IPS-18a (cell line): ENCODE results near the gene ATF5.

Source experiments
- H3K27ac ChIP-seq: one replicate; pipeline ENCODE4 v1.5.1; 2013; ENCODE audit warnings: low read length
- H3K27me3 ChIP-seq: one replicate; pipeline ENCODE4 v1.6.1; 2013; ENCODE audit warnings: mild to moderate bottlenecking, low read length; ENCODE audit not compliant: control insufficient read depth, insufficient read depth
- H3K36me3 ChIP-seq: one replicate; pipeline ENCODE4 v1.6.1; 2013; ENCODE audit warnings: low read depth, low read length; ENCODE audit not compliant: control insufficient read depth
- H3K4me1 ChIP-seq: one replicate; pipeline ENCODE4 v1.6.1; 2013; ENCODE audit warnings: low read depth, low read length; ENCODE audit not compliant: control insufficient read depth
- H3K4me3 ChIP-seq: one replicate; pipeline ENCODE4 v1.5.1; 2013; ENCODE audit warnings: low read length
- H3K9ac ChIP-seq: one replicate; pipeline ENCODE4 v1.6.1; 2013; ENCODE audit warnings: mild to moderate bottlenecking, low read length, moderate library complexity
- H3K9me3 ChIP-seq: one replicate; pipeline ENCODE4 v1.6.1; 2013; ENCODE audit warnings: low read depth, low read length; ENCODE audit not compliant: control insufficient read depth

The ATF5 gene

GRCh38 chr19:49972841-49973240 is 43.8 kb downstream of the ATF5 start:
- no peak overlapping the region for H3K4me3 ChIP-seq
- H3K4me1 ChIP-seq = no peaks in the 10 kb centered on the region
- H3K36me3 ChIP-seq = no peaks in the 10 kb centered on the region
- H3K27ac ChIP-seq = no peak overlapping the region
- H3K9me3 ChIP-seq = no peaks in the 10 kb centered on the region
- H3K9ac ChIP-seq = no peak overlapping the region
- H3K27me3 ChIP-seq = no peaks in the 10 kb centered on the region

GRCh38 chr19:49973987-49974386 is 45.0 kb downstream of the ATF5 start:
- Histone ChIP-seq H3K9ac (no peak overlapping the region), H3K36me3 (no peaks in the 10 kb centered on the region), H3K4me3 (no peak overlapping the region), H3K27me3 (no peaks in the 10 kb centered on the region), H3K4me1 (no peaks in the 10 kb centered on the region), H3K27ac (no peak overlapping the region), H3K9me3 (no peaks in the 10 kb centered on the region)

GRCh38 chr19:49975051-49975450 is 46.0 kb downstream of the ATF5 start:
- no peak overlapping the region for H3K9ac ChIP-seq
- H3K4me1 ChIP-seq = no peaks in the 10 kb centered on the region
- no peaks in the 10 kb centered on the region for H3K36me3 ChIP-seq
- H3K27me3 ChIP-seq = no peaks in the 10 kb centered on the region
- no peak overlapping the region for H3K4me3 ChIP-seq
- no peak overlapping the region for H3K27ac ChIP-seq
- H3K9me3 ChIP-seq = no peaks in the 10 kb centered on the region

GRCh38 chr19:49976496-49976895 is 47.5 kb downstream of the ATF5 start:
- Histone ChIP-seq H3K4me3 (no peak overlapping the region), H3K4me1 (no peaks in the 10 kb centered on the region), H3K9ac (no peak overlapping the region), H3K27me3 (no peaks in the 10 kb centered on the region), H3K9me3 (no peaks in the 10 kb centered on the region), H3K36me3 (no peaks in the 10 kb centered on the region), H3K27ac (no peak overlapping the region)

- H3K9me3 ChIP-seq = no peaks in the 10 kb centered on the region
- H3K4me1 ChIP-seq = no peaks in the 10 kb centered on the region
- H3K4me3 ChIP-seq = no peak overlapping the region
- no peaks in the 10 kb centered on the region for H3K36me3 ChIP-seq
- no peak overlapping the region for H3K27ac ChIP-seq
- no peaks in the 10 kb centered on the region for H3K27me3 ChIP-seq
- no peak overlapping the region for H3K9ac ChIP-seq
Measured at GRCh38 chr19:49977076-49977475, 48.1 kb downstream of the ATF5 start.

DNA sequence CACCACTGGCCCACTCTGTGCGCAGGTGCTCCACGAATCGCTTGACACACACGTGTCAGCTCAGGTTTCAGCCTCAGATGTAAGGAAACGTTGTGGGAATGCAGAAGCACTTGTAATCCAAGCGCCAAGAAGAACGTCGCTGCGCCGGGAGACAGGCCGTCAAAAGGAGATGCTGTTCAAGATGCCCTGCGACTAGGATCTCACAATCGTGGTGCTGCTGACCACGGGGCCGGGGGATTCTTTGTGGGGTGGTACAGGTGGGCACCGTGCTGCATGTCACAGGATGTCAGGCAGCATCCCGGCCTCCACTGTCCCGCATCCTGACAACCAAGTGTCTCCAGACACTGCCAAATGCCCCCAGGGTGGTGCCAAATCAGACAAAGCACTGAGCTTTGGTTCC is 48.9 kb downstream of the ATF5 start:
- Histone ChIP-seq H3K27ac (no peak overlapping the region), H3K4me1 (no peaks in the 10 kb centered on the region), H3K9ac (no peak overlapping the region), H3K27me3 (no peaks in the 10 kb centered on the region), H3K36me3 (no peaks in the 10 kb centered on the region), H3K4me3 (no peak overlapping the region), H3K9me3 (no peaks in the 10 kb centered on the region)

DNA sequence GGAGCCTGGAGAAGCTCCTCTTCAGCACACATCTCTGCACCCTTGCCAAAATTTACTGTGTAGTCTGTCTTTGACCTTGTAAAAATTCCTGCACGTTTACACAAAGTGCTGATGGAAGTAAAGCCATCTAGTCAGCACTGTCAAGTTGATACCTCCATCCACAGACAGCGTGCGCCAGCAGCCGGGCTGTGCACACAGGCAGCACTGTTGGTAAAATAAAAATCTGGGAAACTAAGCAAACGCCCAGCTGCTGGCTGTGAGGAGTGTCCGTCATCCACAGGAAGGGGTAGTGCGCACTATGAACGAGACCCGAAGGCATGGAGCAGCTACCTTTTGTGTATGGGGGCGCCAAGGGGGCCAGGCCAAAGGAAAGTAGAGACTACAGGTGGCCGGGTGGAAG is 49.3 kb downstream of the ATF5 start:
- H3K27me3 ChIP-seq = no peaks in the 10 kb centered on the region
- no peak overlapping the region for H3K27ac ChIP-seq
- H3K9ac ChIP-seq = no peak overlapping the region
- no peaks in the 10 kb centered on the region for H3K36me3 ChIP-seq
- no peaks in the 10 kb centered on the region for H3K9me3 ChIP-seq
- H3K4me3 ChIP-seq = no peak overlapping the region
- no peaks in the 10 kb centered on the region for H3K4me1 ChIP-seq

- Histone ChIP-seq H3K4me1 (no peaks in the 10 kb centered on the region), H3K27me3 (no peaks in the 10 kb centered on the region), H3K9ac (no peak overlapping the region), H3K36me3 (no peaks in the 10 kb centered on the region), H3K4me3 (no peak overlapping the region), H3K9me3 (no peaks in the 10 kb centered on the region), H3K27ac (no peak overlapping the region)
Measured at GRCh38 chr19:49981603-49982593, 52.9 kb downstream of the ATF5 start.
